Measurements from ENCODE around the gene KRTAP12-4.
"Not testable (repeated sequence)": the region's sequence is repeated elsewhere in the genome, so short reads cannot be mapped to it uniquely, and the experiment has no call there.

Gene KRTAP12-4

DNA sequence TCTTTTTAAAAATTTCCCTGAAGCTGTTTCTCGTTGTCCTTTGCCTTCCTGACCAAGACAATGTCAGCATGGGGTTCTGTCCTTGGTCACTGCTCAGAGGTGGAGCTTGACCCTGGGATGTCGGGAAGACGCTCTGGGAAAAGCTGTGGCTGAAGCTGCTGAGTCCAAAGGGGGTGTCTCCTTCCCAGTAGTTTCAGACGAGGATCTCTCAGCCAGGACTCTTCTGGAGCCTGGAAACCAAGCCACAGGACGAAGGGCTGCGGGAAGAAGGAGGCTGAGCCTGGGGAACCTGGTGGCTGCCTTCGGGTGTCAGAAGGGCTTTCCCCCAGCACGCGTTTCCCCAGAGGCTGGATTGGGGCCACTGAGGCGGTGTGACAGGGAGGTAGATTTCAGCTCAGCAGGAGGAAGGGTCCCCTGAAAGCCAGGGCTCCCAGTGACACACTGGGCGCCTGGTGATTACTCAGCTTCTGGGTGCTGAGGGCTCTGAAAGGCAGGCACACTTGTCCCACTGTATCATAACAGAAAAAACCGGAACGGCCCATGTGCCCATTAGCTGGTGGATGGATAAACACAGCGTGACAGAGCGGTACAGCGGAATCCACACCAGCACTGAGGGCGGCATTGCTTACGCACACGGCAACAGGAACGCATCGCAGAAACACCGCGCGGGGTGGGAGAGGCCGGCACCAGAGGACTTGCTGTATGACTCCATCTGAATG, 32.5 kb upstream of the KRTAP12-4 start:
- DNase-seq (ENCODE audit: low spot score): peak; percentile 50

GRCh38 chr21:44686000-44686781, 31.7 kb upstream of the KRTAP12-4 start:
- DNase-seq (ENCODE audit: low spot score): no peak

GRCh38 chr21:44685050-44685449, 30.6 kb upstream of the KRTAP12-4 start:
- DNase-seq (ENCODE audit: low spot score): not testable (repeated sequence)

DNA sequence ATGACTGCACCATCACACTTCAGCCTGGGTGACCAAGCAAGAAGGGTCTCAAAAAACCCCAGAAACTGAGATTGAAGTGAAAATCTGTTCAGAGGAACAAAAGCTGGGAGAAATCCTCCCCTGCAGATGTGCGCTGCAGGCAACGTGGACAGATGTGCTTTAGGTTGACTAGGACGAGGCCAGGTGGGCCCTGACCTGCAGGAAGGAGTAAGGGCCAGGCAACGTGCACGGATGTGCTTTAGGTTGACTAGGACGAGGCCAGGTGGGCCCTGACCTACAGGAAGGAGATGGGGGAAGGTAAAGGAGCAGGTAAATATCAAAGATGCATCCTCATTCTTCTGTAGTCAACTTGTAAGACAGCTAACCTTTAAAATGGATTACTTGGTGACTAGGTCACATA, 30.0 kb upstream of the KRTAP12-4 start:
- DNase-seq (ENCODE audit: low spot score): no peak

- DNase-seq (ENCODE audit: low spot score): no peak
Observed at GRCh38 chr21:44684077-44684476, 29.6 kb upstream of the KRTAP12-4 start.

DNA sequence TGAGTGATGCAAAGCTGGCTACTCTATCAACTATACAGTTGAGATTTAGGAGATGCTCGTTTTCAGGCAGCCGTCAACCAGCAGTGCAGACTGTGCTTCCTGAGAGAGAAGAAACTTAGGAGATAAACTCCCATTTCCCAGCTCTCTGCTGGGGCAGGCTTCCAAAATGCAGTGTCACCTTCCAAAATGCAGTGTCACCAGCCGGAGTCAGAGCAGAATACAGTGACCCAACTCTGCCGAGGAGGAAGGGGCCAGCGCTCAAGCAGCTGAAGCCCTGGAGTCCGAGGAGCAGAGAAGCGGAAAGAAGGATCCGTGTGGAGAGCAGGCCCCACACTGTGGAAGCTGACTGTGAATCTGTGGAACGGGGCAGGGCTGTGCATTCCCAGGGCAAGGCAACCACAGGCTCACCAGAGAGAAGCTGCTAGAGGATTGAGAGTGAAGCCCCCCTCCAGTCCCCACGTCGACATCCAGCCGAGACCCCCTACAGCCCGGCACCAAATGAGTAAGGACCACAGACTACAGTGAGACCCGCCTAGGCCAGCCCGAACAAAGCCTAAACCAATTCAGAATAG, 28.2 kb upstream of the KRTAP12-4 start:
- DNase-seq (ENCODE audit: low spot score): no peak

DNA sequence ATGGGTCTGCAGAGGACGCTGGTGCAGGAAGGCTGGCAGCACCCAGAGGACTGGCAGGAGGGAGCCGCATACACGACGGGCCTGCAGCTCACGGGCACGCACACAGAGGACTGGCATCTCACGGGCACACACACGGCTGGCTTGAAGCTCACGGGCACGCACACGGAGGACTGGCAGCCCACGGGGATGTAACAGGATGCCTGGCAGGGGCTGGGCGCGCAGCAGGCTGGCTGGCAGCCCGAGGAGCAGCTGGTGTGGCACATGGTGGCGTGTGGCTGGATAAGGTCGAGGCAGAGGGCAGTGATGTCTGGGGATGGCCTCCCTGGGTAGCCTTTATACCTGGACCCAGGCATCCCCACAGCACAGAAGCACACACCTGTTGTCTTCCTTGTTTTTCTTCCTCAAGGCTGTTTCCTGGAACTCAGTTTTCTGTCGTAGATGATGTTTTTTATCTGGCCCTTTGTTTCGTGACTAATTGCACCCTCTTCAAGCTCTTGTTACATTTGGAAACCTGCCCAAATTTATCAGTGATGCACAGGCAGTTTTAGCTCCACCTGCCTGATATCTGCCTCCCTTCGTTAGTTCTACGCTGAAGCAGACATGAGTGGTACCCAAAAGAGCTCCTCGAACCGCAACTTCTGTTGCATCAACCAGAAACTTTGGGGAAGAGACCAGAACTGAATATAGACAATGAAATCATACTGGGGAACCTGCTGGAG, 27.6 kb upstream of the KRTAP12-4 start, which contains the start of gene KRTAP12-1:
KRTAP12-1 (minus strand) TSS at position 303 of the 719 bp plus-strand sequence; CDS start at position 263, 40 bp downstream.
- DNase-seq (ENCODE audit: low spot score): no peak

DNA sequence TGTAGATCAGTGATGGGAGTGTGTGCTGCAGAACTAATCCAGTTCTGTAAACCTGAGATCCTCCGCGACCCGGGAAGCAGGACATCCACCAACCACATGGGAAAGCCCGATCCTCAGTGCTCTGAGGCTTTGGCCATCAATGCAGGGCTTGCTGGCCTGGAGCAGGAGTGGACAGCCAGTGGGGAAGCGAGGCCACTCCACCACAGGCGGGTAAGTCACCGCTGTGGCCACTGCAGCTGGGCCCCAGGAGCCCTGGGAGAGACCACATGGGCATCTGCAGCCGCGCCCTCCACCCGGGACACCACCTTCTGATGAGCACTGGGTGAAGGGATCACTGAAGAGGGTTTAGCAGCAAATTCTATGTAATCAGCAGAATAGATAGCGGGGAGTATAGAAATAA, 26.7 kb upstream of the KRTAP12-4 start:
- no peak for DNase-seq (ENCODE audit: low spot score)

DNA sequence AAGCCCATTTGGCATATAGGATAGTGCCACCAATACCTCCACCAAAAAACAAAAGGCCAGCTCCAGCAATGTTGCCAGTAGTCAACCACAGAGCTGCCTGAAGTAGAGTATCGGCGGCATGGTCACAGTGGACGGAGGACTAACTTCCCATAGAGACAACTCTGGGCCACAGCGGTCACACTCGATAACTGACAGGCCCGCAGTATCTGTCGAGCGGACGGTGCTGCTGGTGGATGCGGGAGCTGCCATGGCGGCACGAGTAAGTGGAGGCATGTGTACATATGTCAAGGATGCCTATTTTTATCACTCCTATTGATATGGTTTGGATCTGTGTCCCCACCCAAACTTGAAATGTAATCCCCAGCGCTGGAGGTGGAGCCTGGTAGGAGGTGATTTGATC, 23.4 kb upstream of the KRTAP12-4 start:
- no peak for DNase-seq (ENCODE audit: low spot score)

DNA sequence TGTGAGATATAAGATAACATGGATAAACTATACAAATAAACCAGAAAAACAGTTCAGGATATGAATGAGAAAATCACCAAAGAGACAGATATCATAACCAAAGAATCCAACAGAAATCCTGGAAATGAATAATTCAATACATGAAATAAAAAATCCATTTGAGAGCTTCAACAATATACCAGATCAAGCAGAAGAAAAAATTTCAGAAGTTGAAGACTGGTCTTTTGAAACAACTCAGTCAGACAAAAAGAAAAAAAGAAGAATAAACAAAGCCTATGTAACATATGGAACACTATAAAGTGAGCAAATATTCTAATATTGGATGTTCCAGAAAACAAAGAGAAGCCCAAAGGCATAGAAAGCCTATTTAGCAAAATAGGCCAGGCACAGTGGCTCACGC, 17.5 kb upstream of the KRTAP12-4 start:
- no peak for DNase-seq (ENCODE audit: low spot score)

- DNase-seq (ENCODE audit: low spot score): no peak
Observed at GRCh38 chr21:44670642-44671432, 16.4 kb upstream of the KRTAP12-4 start.

DNA sequence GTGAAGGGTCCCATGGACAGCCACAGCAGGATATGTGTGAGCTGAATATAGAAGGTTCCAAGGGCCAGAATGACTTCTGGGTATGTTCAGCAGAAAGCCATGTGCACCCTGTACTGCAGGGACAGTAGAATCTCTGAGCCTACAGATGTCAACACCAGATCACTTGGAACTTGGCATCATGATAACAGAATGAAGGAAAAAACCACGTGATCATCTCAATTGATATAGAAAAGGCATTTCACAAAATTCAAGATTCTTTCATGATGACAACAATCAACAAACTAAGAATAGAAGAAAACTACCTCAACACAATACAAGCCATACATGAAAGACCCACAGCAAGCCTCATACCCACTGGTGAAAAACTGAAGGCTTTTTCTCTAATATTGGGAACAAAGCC, 13.2 kb upstream of the KRTAP12-4 start:
- no peak for DNase-seq (ENCODE audit: low spot score)

GRCh38 chr21:44666401-44667320, 12.2 kb upstream of the KRTAP12-4 start, which contains the start of gene KRTAP12-2:
Gene KRTAP12-2, minus strand, starts transcription at chr21:44666927. Its CDS starts 41 bp downstream, at chr21:44666886.
- DNase-seq (ENCODE audit: low spot score): no peak

DNA sequence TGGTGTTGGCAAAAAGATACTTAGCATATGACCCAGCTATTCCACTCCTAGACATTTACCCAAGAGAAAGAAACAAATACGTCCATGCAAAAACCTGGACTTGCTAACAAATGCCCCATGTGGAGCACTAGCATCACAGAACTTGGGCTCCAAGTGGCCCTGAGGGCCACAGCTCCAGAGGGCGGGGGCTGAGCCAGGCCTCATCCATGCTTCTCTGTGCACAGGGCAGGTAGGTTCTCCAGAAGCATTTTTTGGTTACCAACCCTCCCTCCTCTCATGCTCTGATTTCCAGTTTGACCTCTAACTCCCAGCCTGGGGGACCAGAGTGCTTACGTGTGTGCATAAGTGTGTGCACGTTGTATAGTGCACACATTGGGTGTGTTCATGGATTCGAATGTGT, 10.2 kb upstream of the KRTAP12-4 start:
- DNase-seq (ENCODE audit: low spot score): no peak

- not testable (repeated sequence) for DNase-seq (ENCODE audit: low spot score)
Observed at GRCh38 chr21:44661567-44661966, 7.1 kb upstream of the KRTAP12-4 start.

DNA sequence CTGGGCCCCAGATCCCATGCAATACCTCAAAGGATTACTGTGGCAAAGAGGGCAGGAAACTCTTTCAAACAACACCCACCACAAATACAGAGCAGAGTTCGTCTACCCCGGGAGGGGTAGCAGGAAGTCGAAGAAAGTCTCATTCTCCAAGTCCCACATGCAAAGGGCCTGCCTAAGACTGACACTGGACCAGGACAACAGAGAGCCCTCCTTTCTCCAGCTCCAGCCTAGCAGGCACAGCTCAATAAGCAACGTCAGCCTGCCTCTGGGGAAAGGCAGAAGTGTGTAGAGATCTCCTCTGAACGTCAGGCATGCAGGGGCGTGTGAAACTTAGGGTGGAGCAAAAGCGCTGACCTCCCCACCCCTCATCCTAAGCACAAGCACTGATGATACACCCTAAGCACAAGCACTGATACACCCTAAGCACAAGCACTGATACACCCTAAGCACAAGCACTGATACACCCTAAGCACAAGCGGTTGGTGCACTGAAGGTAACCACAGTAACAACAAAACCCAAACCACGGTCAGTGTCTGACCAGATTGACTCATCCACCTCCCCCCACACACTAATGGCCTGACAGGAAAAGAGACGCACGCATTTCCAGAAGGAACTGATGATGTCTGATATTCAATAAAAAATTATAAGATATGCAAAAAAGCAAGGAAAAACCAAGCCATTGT, 4.6 kb upstream of the KRTAP12-4 start:
- DNase-seq (ENCODE audit: low spot score): no peak

DNA sequence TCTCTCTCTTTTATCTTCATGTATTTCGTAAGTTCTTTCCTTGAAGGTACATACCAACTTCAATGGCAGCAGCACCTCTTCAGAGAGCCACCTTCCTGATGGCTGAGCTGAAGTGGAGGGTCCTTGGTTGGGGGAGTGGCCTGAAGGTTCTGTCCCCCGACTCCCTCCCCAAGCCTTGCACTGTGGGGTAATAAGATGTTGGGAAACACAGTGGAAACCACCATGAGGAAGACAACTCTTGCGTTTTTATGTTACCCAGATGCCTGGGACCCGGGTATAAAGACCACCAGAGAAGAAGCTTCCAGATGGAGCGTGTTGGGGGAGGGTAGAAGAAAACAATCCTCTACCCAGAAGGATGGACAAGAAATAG, 4.1 kb upstream of the KRTAP12-4 start:
- DNase-seq (ENCODE audit: low spot score): no peak

DNA sequence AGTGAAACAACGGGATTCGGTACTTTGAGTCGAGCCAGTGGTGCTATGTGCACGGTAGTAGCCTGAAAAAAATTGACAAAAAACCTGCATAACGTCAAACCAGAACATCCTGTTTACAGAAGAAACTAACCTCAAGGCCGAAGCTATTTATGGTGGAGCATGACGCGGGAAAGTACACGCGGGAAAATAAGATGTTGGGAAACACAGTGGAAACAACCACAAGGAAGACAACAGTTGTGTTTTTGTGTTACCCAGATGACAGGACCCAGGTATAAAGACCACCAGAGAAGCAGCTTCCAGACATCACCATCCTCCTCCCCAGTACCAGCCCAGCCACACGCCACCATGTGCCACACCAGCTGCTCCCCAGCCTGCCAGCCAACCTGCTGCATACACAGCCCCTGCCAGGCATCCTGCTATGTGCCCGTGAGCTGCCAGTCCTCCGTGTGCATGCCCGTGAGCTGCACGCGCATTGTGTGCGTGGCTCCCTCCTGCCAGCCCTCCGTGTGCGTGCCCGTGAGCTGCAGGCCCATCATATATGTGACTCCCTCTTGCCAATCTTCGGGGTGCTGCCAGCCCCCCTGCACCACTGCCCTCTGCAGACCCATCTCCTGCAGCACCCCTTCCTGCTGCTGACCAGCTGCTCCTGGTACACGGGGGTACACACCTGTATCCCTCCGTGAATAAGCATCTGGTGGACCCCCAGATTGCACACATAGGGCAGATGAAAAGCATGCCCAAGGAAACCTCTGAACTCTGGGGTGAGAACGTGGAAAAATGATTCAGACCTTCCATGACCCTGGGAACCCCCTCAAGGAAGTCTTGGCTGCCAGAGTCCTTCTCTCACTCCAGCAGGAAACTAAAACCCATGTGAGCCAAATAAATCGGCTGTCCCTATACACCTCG, 3.4 kb upstream of the KRTAP12-4 start, which contains the start of gene KRTAP12-3:
KRTAP12-3 (plus strand) TSS at position 298 of the 906 bp plus-strand sequence; CDS start at position 346, 48 bp downstream.
- DNase-seq (ENCODE audit: low spot score): no peak

- no peak for DNase-seq (ENCODE audit: low spot score)
Observed at GRCh38 chr21:44656868-44657267, 2.4 kb upstream of the KRTAP12-4 start.

All from left forelimb (tissue), 1 donor.